GM23248 (cell line): ENCODE measurements around the gene GAS7. TPM values are rescaled to one million over a fixed set of nuclear protein-coding genes. Genes with fewer than 3 reads are reported as not detected.
"Not testable (repeated sequence)": the region's sequence is repeated elsewhere in the genome, so short reads cannot be mapped to it uniquely, and the experiment has no call there.

Experiments
- DNase-seq: peaks from one replicate; pipeline ENCODE4 v3.0.0-alpha.2; 2015
- H2AFZ ChIP-seq: fragments of 200-600 bp; sonication (generic); 2 replicates; pipeline ENCODE4 v1.6.1; 2016; ENCODE audit warnings: antibody characterized with exemption
- H3F3A ChIP-seq: fragments of 200-600 bp; sonication (generic); 2 replicates; pipeline ENCODE4 v1.6.1; 2016; ENCODE audit warnings: mild to moderate bottlenecking, antibody characterized with exemption, mixed run types; ENCODE audit not compliant: insufficient read depth
- H3K27ac ChIP-seq: fragments of 200-600 bp; sonication (generic); 2 replicates; pipeline ENCODE4 v1.5.1; 2016; ENCODE audit warnings: mild to moderate bottlenecking
- H3K27me3 ChIP-seq: fragments of 200-600 bp; sonication (generic); replicated peaks from 2 replicates; pipeline ENCODE4 v1.6.1; 2016; ENCODE audit warnings: mild to moderate bottlenecking; ENCODE audit not compliant: insufficient read depth
- H3K36me3 ChIP-seq: fragments of 200-600 bp; sonication (generic); 2 replicates; pipeline ENCODE4 v1.6.1; 2016; ENCODE audit warnings: low read depth, mild to moderate bottlenecking
- H3K4me1 ChIP-seq: fragments of 200-600 bp; sonication (generic); 2 replicates; pipeline ENCODE4 v1.6.1; 2016; ENCODE audit warnings: mild to moderate bottlenecking; ENCODE audit not compliant: insufficient read depth
- H3K4me2 ChIP-seq: fragments of 200-600 bp; sonication (generic); one replicate; pipeline ENCODE4 v1.6.1; 2016; ENCODE audit warnings: mild to moderate bottlenecking; ENCODE audit not compliant: unreplicated experiment
- H3K4me3 ChIP-seq: fragments of 200-600 bp; sonication (generic); 2 replicates; pipeline ENCODE4 v1.5.1; 2016; ENCODE audit warnings: mild to moderate bottlenecking
- H3K79me2 ChIP-seq: fragments of 200-600 bp; sonication (generic); 2 replicates; pipeline ENCODE4 v1.6.1; 2016; ENCODE audit warnings: mild to moderate bottlenecking; ENCODE audit not compliant: insufficient read depth
- H3K9ac ChIP-seq: fragments of 200-600 bp; sonication (generic); 2 replicates; pipeline ENCODE4 v1.6.1; 2016; ENCODE audit warnings: mild to moderate bottlenecking
- H3K9me2 ChIP-seq: fragments of 200-600 bp; sonication (generic); 2 replicates; pipeline ENCODE4 v1.6.1; 2016; ENCODE audit warnings: mixed run types, mild to moderate bottlenecking, moderate library complexity; ENCODE audit not compliant: insufficient read depth
- H3K9me3 ChIP-seq: fragments of 200-600 bp; sonication (generic); one replicate; pipeline ENCODE4 v1.6.1; 2017; ENCODE audit warnings: low read depth
- H4K20me1 ChIP-seq: fragments of 200-600 bp; sonication (generic); 2 replicates; pipeline ENCODE4 v1.6.0; 2016; ENCODE audit not compliant: insufficient read depth
- EZH2 ChIP-seq: fragments of 200-600 bp; sonication (generic); IDR thresholded peaks from 2 replicates; pipeline ENCODE4 v1.6.1; 2018; ENCODE audit warnings: antibody characterized with exemption, mild to moderate bottlenecking; ENCODE audit not compliant: insufficient read depth, poor library complexity, severe bottlenecking
- EZH2phosphoT487 ChIP-seq: fragments of 200-600 bp; sonication (generic); IDR thresholded peaks from 2 replicates; pipeline ENCODE4 v1.6.1; 2018; ENCODE audit warnings: antibody characterized with exemption, moderate library complexity, mild to moderate bottlenecking, low read depth; ENCODE audit not compliant: insufficient read depth
- WGBS, 2 experiments: methylation state at CpG; one replicate each; pipeline ENCODE4 v1.1.6; 2015 to 2017; ENCODE audit warnings: low lambda C conversion rate in 2 of 2, low coverage in 1 of 2; ENCODE audit errors: missing lambda C conversion rate in 2 of 2; 5-methylcytosine and 5-hydroxymethylcytosine counted together
- in situ Hi-C: fragments of 300-500 bp; cut with MboI; formaldehyde crosslinking; loops from 2 replicates; pipeline ENCODE4 v1.15.0; 2020
- polyA plus RNA-seq: library from polyadenylated mRNA; unstranded; fragments of >200 nt; fragmentation: Nextera tagmentation; extraction: Ambion mirVana; gene quantifications from 2 replicates; pipeline ENCODE4 v1.2.1, GENCODE V29; 2016
- total RNA-seq: library from RNA; depleted of rRNA; stranded (reverse); fragments of >200 nt; shearing (Covaris generic); gene quantifications from 2 replicates; pipeline ENCODE4 v1.2.3, GENCODE V29; 2014

GAS7 gene
- total and polyA plus RNA-seq, 2 experiments from 2014 or later = 6.7 to 13.4 TPM

GRCh38 chr17:9926150-9926804, 272.1 kb downstream of the GAS7 start:
- Histone ChIP-seq H3K4me2 (no peak overlapping the region), H3K36me3 (no peaks in the 10 kb centered on the region), H3K9me2 (no peaks in the 10 kb centered on the region), H3K9ac (no peak overlapping the region), H3K4me1 (no peaks in the 10 kb centered on the region), H3K9me3 (no peaks in the 10 kb centered on the region), H3K4me3 (no peak overlapping the region), H3K27ac (no peak overlapping the region), H3F3A (no peaks in the 10 kb centered on the region), H4K20me1 (no peaks in the 10 kb centered on the region), H2AFZ (no peak overlapping the region), H3K27me3 (no peaks in the 10 kb centered on the region), H3K79me2 (no peaks in the 10 kb centered on the region)
- in situ Hi-C loops = loop anchor here (10.0 kb wide), 1 partner anchor 699 kb away; no protein-coding TSS in a partner anchor
- no peak for DNase-seq
- TF ChIP-seq EZH2phosphoT487 (no peak), EZH2 (no peak)
- 89 to 90% methylated on average over 21 of the region's 21 CpGs for WGBS, 2 experiments

DNA sequence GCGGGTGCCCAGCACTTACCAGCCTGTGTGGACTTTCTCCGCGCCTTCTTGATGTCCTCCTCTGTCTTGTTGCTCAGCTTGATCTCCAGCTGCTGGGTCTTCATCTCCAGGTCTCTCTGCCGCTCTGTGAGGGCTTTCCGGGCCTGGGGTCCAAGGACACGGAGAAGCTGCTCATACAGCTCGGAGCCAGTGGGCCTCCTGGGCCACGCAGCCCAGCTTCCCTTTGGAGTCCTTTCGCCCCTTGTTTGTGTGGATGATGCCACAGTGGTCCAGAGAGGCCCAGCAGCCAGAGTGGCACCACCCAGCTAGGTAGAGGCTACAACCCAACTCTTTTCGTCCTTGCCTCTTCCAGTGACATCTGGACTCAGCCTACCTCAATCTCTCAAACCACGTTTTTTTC, 272.9 kb downstream of the GAS7 start:
- Histone ChIP-seq H3K4me1 (no peaks in the 10 kb centered on the region), H3K9me3 (no peaks in the 10 kb centered on the region), H3F3A (no peaks in the 10 kb centered on the region), H3K79me2 (no peaks in the 10 kb centered on the region), H3K4me3 (no peak overlapping the region), H3K36me3 (no peaks in the 10 kb centered on the region), H4K20me1 (no peaks in the 10 kb centered on the region), H3K27ac (no peak overlapping the region), H3K9me2 (no peaks in the 10 kb centered on the region), H3K4me2 (no peak overlapping the region), H2AFZ (no peak overlapping the region), H3K9ac (no peak overlapping the region), H3K27me3 (no peaks in the 10 kb centered on the region)
- TF ChIP-seq EZH2 (no peak), EZH2phosphoT487 (no peak)
- no peak for DNase-seq
- WGBS, 2 experiments = 86 to 90% methylated on average over 11 of the region's 11 CpGs
- in situ Hi-C loops = loop anchor here (10.0 kb wide), 1 partner anchor 699 kb away; no protein-coding TSS in a partner anchor

DNA sequence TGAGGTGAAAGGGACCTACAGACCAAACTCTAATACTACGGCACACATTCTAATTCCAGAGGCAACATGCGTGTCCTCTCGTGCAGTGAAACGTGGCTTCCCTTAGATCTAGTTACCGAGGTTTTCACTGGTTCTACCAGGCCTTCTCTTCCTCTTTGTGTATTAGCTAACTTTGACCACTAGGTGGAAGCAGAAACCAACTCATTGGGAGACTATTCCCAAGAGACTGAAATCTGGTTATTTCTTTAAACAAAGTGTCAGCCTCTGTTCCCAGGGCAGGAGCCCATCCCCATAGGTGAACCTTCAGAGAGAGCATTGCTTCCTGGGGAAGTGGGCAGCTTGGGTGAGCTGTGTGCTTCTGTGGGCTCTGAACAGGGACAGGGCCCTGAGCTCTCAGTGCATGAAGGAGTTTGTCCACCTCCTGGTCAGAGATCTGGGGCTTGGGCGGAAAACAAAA, 273.6 kb downstream of the GAS7 start:
- WGBS, 2 experiments = 17 to 20% methylated on average over 6 of the region's 6 CpGs
- Histone ChIP-seq H3K36me3 (no peaks in the 10 kb centered on the region), H3K4me2 (no peak overlapping the region), H3K79me2 (no peaks in the 10 kb centered on the region), H3F3A (no peaks in the 10 kb centered on the region), H3K9me3 (no peaks in the 10 kb centered on the region), H3K4me3 (no peak overlapping the region), H3K4me1 (no peaks in the 10 kb centered on the region), H3K9me2 (no peaks in the 10 kb centered on the region), H3K9ac (peak overlapping the region; percentile 40; the same call in 1 of the 2 replicates), H2AFZ (peak overlapping the region; percentile 61; the same call in 1 of the 2 replicates), H4K20me1 (no peaks in the 10 kb centered on the region), H3K27ac (no peak overlapping the region), H3K27me3 (no peaks in the 10 kb centered on the region)
- DNase-seq = peak; percentile 86
- TF ChIP-seq EZH2phosphoT487 = no peak
- no peak for TF ChIP-seq EZH2
- in situ Hi-C loops = loop anchor here (10.0 kb wide), 1 partner anchor 700 kb away; no protein-coding TSS in a partner anchor

DNA sequence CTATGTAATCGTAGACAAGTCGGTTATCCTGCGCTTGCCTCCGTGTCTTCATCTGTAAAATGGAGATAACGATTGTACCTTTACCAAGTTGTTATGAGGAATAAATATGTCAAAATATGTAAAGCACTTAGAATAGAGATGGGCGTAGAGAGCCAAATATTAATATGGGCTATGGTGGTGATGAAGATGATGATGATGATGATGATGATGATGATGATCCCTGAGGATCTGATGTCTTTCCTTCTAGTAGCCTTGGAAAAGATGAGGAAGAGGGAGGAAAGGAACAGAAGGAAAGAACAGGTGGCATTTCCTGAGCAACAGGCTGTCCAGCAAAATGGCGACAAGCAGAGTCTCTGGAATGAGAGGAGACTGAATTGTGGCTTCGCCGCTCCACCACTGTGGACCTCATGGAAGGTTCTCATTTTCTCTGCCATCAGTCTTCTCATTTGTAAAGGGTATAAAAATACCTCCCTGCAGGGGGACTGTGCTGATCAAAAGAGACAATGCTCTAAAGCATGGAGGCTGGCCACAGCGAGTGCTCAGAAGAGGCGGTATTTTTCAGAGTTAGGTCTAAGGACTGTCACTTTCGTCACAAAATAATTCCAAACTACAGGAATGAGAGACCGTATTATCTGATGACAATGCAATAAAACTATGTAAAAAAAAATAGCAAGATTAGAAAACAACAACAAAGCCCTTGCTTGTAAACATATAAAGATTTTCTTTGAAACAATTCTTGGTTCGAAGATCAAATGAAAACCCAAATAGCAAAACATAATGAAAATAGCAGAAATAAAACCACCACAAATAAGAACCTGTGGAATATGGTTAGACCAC, 276.2 kb downstream of the GAS7 start:
- H3K4me1 ChIP-seq = no peaks in the 10 kb centered on the region
- in situ Hi-C loops = loop anchor here (10.0 kb wide), 1 partner anchor 703 kb away; no protein-coding TSS in a partner anchor
- WGBS, 2 experiments = 94 to 95% methylated on average over 14 of the region's 14 CpGs
- H3F3A ChIP-seq = no peaks in the 10 kb centered on the region
- no peak for DNase-seq
- no peaks in the 10 kb centered on the region for H3K27me3 ChIP-seq
- no peak overlapping the region for H3K9ac ChIP-seq
- no peak overlapping the region for H2AFZ ChIP-seq
- TF ChIP-seq EZH2 (no peak), EZH2phosphoT487 (no peak)
- no peaks in the 10 kb centered on the region for H3K9me3 ChIP-seq
- no peaks in the 10 kb centered on the region for H3K79me2 ChIP-seq
- H3K9me2 ChIP-seq = no peaks in the 10 kb centered on the region
- no peak overlapping the region for H3K27ac ChIP-seq
- H3K4me3 ChIP-seq = no peak overlapping the region
- no peaks in the 10 kb centered on the region for H3K36me3 ChIP-seq
- no peak overlapping the region for H3K4me2 ChIP-seq
- H4K20me1 ChIP-seq = no peaks in the 10 kb centered on the region

GRCh38 chr17:9921216-9921615, 277.2 kb downstream of the GAS7 start:
- H3K9ac ChIP-seq, H3K36me3 ChIP-seq, H3K9me2 ChIP-seq, H3K4me1 ChIP-seq, H4K20me1 ChIP-seq, H3K4me2 ChIP-seq, H3K9me3 ChIP-seq, H3F3A ChIP-seq, H3K27me3 ChIP-seq, H3K27ac ChIP-seq, H3K4me3 ChIP-seq, H2AFZ ChIP-seq, DNase-seq, H3K79me2 ChIP-seq: not testable (repeated sequence)
- 90 to 93% methylated on average over 13 of the region's 13 CpGs for WGBS, 2 experiments
- in situ Hi-C loops = loop anchor here (10.0 kb wide), 1 partner anchor 704 kb away; no protein-coding TSS in a partner anchor
